ENCODE data around the gene CTNNA3. TPM values are rescaled to one million over a fixed set of nuclear protein-coding genes. Genes with fewer than 3 reads are reported as not detected.

Gene CTNNA3
- total and polyA plus RNA-seq, 5 experiments from 2014 or later = not detected

- Mint-ChIP-seq H3K4me3 (peak overlapping the region in 4 of 10 donors; percentile 18 to 64 (median 45)), H3K4me1 (peaks cover 15 to 26% (median 24%) of the 10 kb centered on the region in 4 donors), H3K9me3 (no peaks in the 10 kb centered on the region), H3K27ac (peak overlapping the region in 3 of 10 donors; percentile 26 to 63 (median 27)), H3K36me3 (no peaks in the 10 kb centered on the region), H3K27me3 (peaks cover 0 to 6% (median 3%) of the 10 kb centered on the region in 5 donors)
- ATAC-seq = no peak
- DNase-seq = no peak
- POLR2A ChIA-PET = no interaction called here
Observed at GRCh38 chr10:67612176-67612575, 83.8 kb downstream of the CTNNA3 start.

- H3K27me3 Mint-ChIP-seq = peaks cover 0 to 3% (median 1%) of the 10 kb centered on the region in 5 donors
- DNase-seq (no peak), ATAC-seq (no peak)
- H3K36me3 Mint-ChIP-seq = no peaks in the 10 kb centered on the region
- no peaks in the 10 kb centered on the region for H3K9me3 Mint-ChIP-seq
- POLR2A ChIA-PET = no interaction called here
- H3K27ac Mint-ChIP-seq = peak overlapping the region in 1 of 10 donors; percentile 40
- H3K4me3 Mint-ChIP-seq = no peak overlapping the region
- H3K4me1 Mint-ChIP-seq = peaks cover 11 to 26% (median 24%) of the 10 kb centered on the region in 4 donors
Observed at GRCh38 chr10:67609996-67610793, 85.8 kb downstream of the CTNNA3 start.

GRCh38 chr10:67608001-67608400 is 88.0 kb downstream of the CTNNA3 start:
- H3K4me3 Mint-ChIP-seq = no peak overlapping the region
- no peak overlapping the region for H3K27ac Mint-ChIP-seq

GRCh38 chr10:67607472-67607871 is 88.5 kb downstream of the CTNNA3 start:
- no peak for ATAC-seq
- POLR2A ChIA-PET = no interaction called here
- DNase-seq = no peak
- H3K9me3 Mint-ChIP-seq = no peaks in the 10 kb centered on the region
- no peaks in the 10 kb centered on the region for H3K36me3 Mint-ChIP-seq
- H3K27me3 Mint-ChIP-seq = peaks cover 0 to 13% (median 3%) of the 10 kb centered on the region in 5 donors
- H3K27ac Mint-ChIP-seq = no peak overlapping the region
- H3K4me3 Mint-ChIP-seq = no peak overlapping the region
- H3K4me1 Mint-ChIP-seq = peaks cover 4 to 11% (median 9%) of the 10 kb centered on the region in 4 donors

More at GRCh38 chr10:67608001-67608400, 88.0 kb downstream of the CTNNA3 start:
- Mint-ChIP-seq H3K27me3 (peaks cover 0 to 13% (median 3%) of the 10 kb centered on the region in 5 donors), H3K36me3 (no peaks in the 10 kb centered on the region), H3K4me1 (peaks cover 9 to 16% (median 14%) of the 10 kb centered on the region in 4 donors), H3K9me3 (no peaks in the 10 kb centered on the region)
- ATAC-seq (no peak), DNase-seq (no peak)
- POLR2A ChIA-PET = no interaction called here

- POLR2A ChIA-PET = no interaction called here
- DNase-seq = no peak
- no peak for ATAC-seq
- Mint-ChIP-seq H3K4me3 (no peak overlapping the region), H3K9me3 (no peaks in the 10 kb centered on the region), H3K4me1 (peaks cover 0 to 2% (median 1%) of the 10 kb centered on the region in 4 donors), H3K27me3 (peaks cover 0 to 13% (median 5%) of the 10 kb centered on the region in 5 donors), H3K27ac (no peak overlapping the region), H3K36me3 (no peaks in the 10 kb centered on the region)
Observed at GRCh38 chr10:67606572-67606971, 89.4 kb downstream of the CTNNA3 start.

GRCh38 chr10:67603701-67604100 is 92.3 kb downstream of the CTNNA3 start:
- Mint-ChIP-seq H3K4me1 (no peaks in the 10 kb centered on the region), H3K4me3 (no peak overlapping the region), H3K27ac (peak overlapping the region in 1 of 10 donors; percentile 24), H3K27me3 (peaks cover 4 to 23% (median 9%) of the 10 kb centered on the region in 5 donors), H3K9me3 (no peaks in the 10 kb centered on the region), H3K36me3 (peaks cover 0 to 3% (median 0%) of the 10 kb centered on the region in 3 donors)
- ATAC-seq = no peak
- POLR2A ChIA-PET = interaction anchor here (0.7 kb wide), 1 partner anchor 43 kb away, joined by 3 read pairs; no protein-coding TSS in a partner anchor
- DNase-seq = no peak

GRCh38 chr10:67603086-67603485 is 92.9 kb downstream of the CTNNA3 start:
- no peaks in the 10 kb centered on the region for H3K9me3 Mint-ChIP-seq
- ATAC-seq = no peak
- H3K27ac Mint-ChIP-seq = no peak overlapping the region
- H3K27me3 Mint-ChIP-seq = peaks cover 4 to 29% (median 14%) of the 10 kb centered on the region in 5 donors
- no peaks in the 10 kb centered on the region for H3K4me1 Mint-ChIP-seq
- DNase-seq = no peak
- POLR2A ChIA-PET = no interaction called here
- no peak overlapping the region for H3K4me3 Mint-ChIP-seq
- H3K36me3 Mint-ChIP-seq = peaks cover 0 to 3% (median 0%) of the 10 kb centered on the region in 3 donors

GRCh38 chr10:67602268-67602950 is 93.6 kb downstream of the CTNNA3 start:
- H3K27ac Mint-ChIP-seq = no peak overlapping the region
- no peaks in the 10 kb centered on the region for H3K4me1 Mint-ChIP-seq
- H3K9me3 Mint-ChIP-seq = peaks cover 0 to 3% (median 0%) of the 10 kb centered on the region in 9 donors
- POLR2A ChIA-PET = no interaction called here
- DNase-seq (no peak), ATAC-seq (no peak)
- H3K4me3 Mint-ChIP-seq = no peak overlapping the region
- peaks cover 0 to 3% (median 0%) of the 10 kb centered on the region in 3 donors for H3K36me3 Mint-ChIP-seq
- H3K27me3 Mint-ChIP-seq = peaks cover 4 to 35% (median 14%) of the 10 kb centered on the region in 5 donors

GRCh38 chr10:67599597-67599996 is 96.4 kb downstream of the CTNNA3 start:
- Mint-ChIP-seq H3K36me3 (peaks cover 0 to 8% (median 7%) of the 10 kb centered on the region in 3 donors), H3K4me1 (no peaks in the 10 kb centered on the region), H3K9me3 (peaks cover 0 to 24% (median 13%) of the 10 kb centered on the region in 9 donors), H3K27me3 (peaks cover 8 to 38% (median 12%) of the 10 kb centered on the region in 5 donors), H3K4me3 (no peak overlapping the region), H3K27ac (no peak overlapping the region)
- ATAC-seq = no peak
- POLR2A ChIA-PET = no interaction called here
- no peak for DNase-seq

- DNase-seq = no peak
- no peak for ATAC-seq
- no peaks in the 10 kb centered on the region for H3K4me1 Mint-ChIP-seq
- no peak overlapping the region for H3K4me3 Mint-ChIP-seq
- H3K27me3 Mint-ChIP-seq = peaks cover 8 to 28% (median 12%) of the 10 kb centered on the region in 5 donors
- peaks cover 4 to 48% (median 27%) of the 10 kb centered on the region in 9 donors for H3K9me3 Mint-ChIP-seq
- POLR2A ChIA-PET = no interaction called here
- H3K27ac Mint-ChIP-seq = no peak overlapping the region
- peaks cover 0 to 22% (median 13%) of the 10 kb centered on the region in 3 donors for H3K36me3 Mint-ChIP-seq
Observed at GRCh38 chr10:67596641-67597040, 99.4 kb downstream of the CTNNA3 start.

- ATAC-seq (no peak), DNase-seq (no peak)
- H3K27me3 Mint-ChIP-seq = peaks cover 0 to 6% (median 0%) of the 10 kb centered on the region in 5 donors
- H3K9me3 Mint-ChIP-seq = peaks cover 24 to 68% (median 43%) of the 10 kb centered on the region in 9 donors
- POLR2A ChIA-PET = no interaction called here
- H3K4me1 Mint-ChIP-seq = no peaks in the 10 kb centered on the region
- H3K4me3 Mint-ChIP-seq = no peak overlapping the region
- no peak overlapping the region for H3K27ac Mint-ChIP-seq
- peaks cover 0 to 51% (median 21%) of the 10 kb centered on the region in 3 donors for H3K36me3 Mint-ChIP-seq
Observed at GRCh38 chr10:67587771-67588170, 108.2 kb downstream of the CTNNA3 start.

- POLR2A ChIA-PET = no interaction called here
- H3K4me1 Mint-ChIP-seq = no peaks in the 10 kb centered on the region
- ATAC-seq (no peak), DNase-seq (no peak)
- H3K9me3 Mint-ChIP-seq = peaks cover 0 to 9% (median 0%) of the 10 kb centered on the region in 9 donors
- H3K36me3 Mint-ChIP-seq = no peaks in the 10 kb centered on the region
- H3K4me3 Mint-ChIP-seq = no peak overlapping the region
- no peak overlapping the region for H3K27ac Mint-ChIP-seq
- no peaks in the 10 kb centered on the region for H3K27me3 Mint-ChIP-seq
Observed at GRCh38 chr10:67575532-67575931, 120.5 kb downstream of the CTNNA3 start.

GRCh38 chr10:67573484-67573883 is 122.5 kb downstream of the CTNNA3 start:
- DNase-seq (no peak), ATAC-seq (no peak)
- POLR2A ChIA-PET = no interaction called here
- H3K4me1 Mint-ChIP-seq = no peaks in the 10 kb centered on the region
- H3K27me3 Mint-ChIP-seq = no peaks in the 10 kb centered on the region
- H3K4me3 Mint-ChIP-seq = no peak overlapping the region
- no peaks in the 10 kb centered on the region for H3K36me3 Mint-ChIP-seq
- no peak overlapping the region for H3K27ac Mint-ChIP-seq
- H3K9me3 Mint-ChIP-seq = peaks cover 0 to 4% (median 0%) of the 10 kb centered on the region in 9 donors

Data from naive thymus-derived CD8-positive, alpha-beta T cell (primary cell).